Measurements from ENCODE around the gene C11orf98.
"Not testable (repeated sequence)": the region's sequence is repeated elsewhere in the genome, so short reads cannot be mapped to it uniquely, and the experiment has no call there.

C11orf98 gene

DNA sequence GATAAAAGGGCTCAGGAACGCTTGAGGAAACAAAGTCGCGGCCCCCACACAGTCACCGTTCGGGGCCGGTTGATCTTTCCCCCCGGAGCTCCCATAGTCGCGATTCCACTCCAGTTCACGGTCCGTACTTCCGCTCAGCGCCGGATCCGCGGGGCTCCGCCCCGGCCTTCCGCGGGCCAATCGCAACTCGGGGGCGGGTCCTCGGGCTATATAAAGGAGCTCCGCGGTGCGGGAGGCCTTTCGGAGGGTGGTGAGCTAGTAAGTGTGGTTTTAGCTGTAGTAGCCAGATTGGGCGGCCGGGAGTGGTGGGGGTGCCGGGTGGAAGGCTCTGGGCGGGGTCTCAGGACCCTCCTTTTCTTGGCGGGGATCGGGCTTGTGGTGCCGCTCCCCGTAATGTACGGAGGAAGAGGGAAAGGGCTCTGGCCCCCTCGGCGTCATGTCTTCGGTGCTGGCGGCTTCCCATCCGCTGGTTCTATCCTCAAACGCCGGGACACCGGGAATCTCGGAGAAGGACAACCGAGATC lies at the start of gene C11orf98, which contains the start of gene CSKMT:
TSS of gene C11orf98 (minus strand) at position 136 of the 524 bp plus-strand sequence. CDS start at position 95, 41 bp downstream.
TSS of gene CSKMT (plus strand) at position 238 of the 524 bp plus-strand sequence. CDS start 568 bp downstream, outside the sequence.
- DNase-seq (ENCODE audit: low read depth) = peak; percentile 94

DNA sequence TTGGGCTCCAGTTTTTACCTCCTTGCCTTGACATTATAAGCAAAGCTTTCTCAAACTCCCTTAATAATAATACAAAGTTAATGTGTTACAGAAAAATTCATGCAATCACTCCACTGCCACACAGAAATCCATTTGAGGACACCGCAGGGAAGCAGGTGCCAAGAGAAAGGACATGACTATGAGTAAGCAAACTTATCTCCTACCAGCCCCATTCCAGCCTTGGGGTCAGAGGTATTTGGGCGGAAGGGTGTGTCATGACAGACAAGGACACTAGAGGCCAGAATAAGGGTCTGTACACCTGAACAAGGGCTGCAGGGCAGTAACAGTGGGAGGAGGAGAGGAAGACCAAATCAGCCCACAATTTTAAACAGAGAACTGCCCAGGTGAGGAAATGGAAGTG lies 48.3 kb upstream of the C11orf98 start:
- no peak for DNase-seq (ENCODE audit: low read depth)

DNA sequence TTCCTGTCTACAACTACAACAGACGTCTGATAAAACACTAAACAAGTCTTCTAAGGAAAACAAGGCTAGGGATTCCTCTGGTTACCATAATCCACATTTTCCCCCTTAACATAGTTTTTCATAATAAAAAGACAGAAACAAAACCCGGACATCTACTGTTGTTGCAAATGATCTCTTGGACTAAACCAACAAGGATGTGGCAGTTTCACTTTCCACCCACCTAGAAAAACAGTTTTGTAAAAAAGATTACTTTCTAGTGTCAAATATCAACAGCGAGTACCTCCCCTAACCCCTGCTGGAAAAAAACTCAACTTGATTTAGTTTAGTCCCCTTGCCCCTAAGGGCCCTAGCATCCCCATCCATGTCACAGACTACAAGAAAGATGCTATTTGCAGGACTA lies 47.9 kb upstream of the C11orf98 start:
- no peak for DNase-seq (ENCODE audit: low read depth)

DNA sequence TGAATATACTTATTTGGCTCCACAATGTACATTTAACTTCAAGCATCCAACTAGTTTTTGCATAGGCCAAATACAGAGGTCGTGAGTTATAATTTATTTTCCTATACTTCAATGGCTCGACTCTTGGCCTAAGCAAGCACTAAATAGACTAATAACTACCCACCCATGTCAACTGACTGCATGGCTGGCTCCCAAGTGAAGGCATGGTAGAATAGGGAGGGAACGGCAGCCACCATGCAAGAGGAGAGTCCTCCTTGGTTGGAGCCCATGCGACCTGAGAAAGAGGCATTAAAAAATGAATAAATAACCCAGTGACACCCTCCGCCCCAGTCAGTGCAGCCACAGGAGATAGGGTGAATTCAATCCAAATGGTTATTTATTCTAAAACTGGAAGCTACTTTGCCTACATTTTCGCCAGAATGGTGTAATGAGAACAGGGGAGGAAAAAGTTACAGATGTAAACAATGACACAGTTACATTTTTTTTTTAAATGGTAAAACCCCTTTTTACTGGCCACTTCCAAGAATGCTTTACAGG lies 47.3 kb upstream of the C11orf98 start:
- no peak for DNase-seq (ENCODE audit: low read depth)

DNA sequence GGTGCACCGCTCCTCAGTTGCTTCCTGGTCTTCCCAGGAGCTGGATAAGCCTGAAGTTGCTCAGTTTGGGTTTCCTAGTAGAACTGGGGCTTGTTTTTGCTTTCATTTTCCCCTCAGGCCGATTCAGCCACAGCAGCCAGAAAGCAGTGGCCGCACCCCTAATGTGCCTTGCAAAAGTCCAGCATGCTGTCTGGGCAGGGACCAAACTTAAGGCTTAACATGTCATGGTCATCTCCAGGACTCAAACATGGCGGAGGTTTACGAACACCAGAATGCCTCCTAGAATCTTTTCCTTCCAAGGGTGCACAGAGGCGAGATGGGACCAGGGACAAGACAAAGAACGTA lies 45.0 kb upstream of the C11orf98 start:
- no peak for DNase-seq (ENCODE audit: low read depth)

DNA sequence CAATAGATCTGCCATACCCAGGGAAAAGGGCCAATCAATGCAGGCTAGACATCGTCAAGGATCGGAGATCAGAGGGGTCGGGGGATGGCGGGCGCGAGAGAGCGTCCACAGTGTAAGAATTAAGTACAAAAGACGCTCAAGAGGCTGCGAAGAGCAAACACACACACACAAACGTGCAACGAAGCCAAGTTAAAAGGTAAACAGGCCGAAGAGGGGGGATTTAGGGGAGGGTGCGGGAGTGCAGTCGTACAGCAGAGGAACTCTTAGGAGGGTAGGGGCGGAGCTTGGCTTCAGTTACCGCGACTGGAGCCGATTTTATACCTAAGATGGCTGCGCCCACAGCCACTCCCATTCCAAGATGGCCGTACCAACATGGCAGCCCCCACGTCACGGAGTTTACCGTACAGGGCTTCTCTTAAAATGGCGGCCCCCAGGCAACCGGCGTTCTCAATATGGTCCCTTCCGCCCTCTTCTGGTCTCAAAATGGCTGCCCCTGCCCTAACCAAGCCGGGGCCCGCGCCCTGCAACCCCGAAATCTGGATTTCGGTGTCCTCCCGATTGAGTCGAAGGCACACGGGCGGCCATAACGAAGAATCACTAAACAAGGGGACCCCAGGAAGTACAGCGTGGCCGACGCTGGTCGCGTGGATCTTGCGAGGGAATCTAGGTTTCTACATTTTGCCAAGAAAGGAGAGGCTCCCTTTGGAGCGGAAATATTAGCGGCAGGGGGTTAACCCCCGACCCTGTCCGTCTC lies 44.4 kb upstream of the C11orf98 start:
- DNase-seq (ENCODE audit: low read depth) = peak; percentile 91

DNA sequence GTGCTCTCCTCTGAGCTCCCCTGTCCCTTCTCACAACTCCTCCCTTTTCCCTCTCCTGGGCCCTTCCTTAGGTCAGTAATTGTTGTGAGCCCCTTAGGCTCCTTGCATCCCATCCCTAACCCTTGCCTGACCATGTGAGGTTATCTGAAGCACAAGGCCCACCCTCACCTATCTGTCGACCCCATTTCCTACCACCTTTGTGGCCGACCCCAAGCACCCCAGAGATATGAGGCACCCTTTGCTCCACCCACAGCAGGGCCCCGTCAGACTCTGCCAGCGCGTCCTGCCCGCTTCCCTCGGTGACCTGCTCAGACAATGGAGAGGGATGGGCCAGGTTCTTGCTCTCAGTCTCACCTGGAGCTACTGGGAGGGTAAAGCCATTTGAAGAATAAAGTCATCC lies 43.8 kb upstream of the C11orf98 start:
- DNase-seq (ENCODE audit: low read depth) = peak; percentile 39

DNA sequence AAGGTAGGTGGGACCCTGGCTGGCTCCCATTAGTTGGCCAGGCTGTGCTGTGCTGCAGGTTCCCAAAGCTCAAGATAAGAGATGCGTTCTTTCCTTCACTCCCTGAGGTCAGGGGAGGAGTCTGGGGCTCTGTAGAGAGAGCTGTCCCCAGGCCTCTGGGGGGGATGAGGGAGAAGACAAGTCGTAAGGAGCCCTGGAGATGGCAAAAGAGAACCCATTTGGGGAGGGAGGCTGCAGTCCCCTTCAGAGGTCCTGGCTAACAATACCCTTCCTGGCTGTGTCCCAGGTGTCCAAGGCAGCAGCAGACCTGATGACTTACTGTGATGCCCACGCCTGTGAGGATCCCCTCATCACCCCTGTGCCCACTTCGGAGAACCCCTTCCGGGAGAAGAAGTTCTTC lies 43.4 kb upstream of the C11orf98 start:
- DNase-seq (ENCODE audit: low read depth) = no peak

DNA sequence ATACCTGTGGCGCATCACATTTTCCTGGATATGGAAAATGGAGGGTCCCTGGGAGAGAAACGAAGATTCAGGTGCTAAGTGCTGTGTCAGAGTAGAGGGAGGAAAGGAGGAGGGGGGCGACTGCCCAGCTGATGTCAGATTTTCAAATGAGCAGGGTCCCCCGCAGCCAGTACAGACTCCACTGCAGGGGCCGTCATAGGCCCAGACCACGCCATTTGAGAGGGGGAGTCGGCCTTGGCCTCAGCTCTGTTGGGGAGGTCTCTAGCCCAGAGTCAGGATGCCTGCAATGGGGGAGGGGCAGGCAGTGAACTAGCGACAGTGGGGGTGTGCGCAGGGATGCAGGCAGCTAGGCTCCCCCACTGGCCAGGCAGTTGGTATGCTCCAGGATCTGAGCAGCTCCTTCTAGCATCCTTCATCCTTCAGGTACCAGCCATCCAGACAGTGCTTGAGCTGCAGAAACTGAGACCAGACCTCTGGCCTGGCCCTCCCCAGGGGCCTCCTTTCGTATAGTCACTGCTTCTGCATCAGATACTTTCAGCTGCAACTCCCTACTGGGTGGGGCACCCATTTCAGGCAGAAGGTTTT lies 42.4 kb upstream of the C11orf98 start, which contains the start of the genes BSCL2 and GNG3:
TSS of gene BSCL2 (minus strand) at position 148 of the 585 bp plus-strand sequence. CDS start 229 bp downstream, outside the sequence.
TSS of gene GNG3 (plus strand) at position 400 of the 585 bp plus-strand sequence. CDS start 620 bp downstream, outside the sequence.
- no peak for DNase-seq (ENCODE audit: low read depth)

DNA sequence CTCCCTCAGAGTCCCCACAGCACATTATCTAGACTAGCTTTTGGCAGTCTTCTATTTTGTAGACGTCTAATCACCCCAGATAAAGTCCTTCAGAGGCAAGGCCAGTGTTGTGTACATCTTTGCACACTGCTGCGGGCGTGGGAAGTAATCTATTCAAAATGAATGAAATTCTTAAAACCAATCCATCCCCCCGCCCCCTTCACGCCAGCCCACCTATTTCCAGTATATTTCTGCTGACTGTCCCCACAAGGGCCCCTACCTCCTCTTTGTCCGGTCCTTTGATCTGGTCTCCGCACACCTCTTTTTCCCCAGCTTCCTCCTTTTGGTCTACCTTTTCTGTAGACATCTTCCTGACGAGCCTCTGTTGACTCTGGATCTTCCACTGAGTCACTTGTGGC lies 41.8 kb upstream of the C11orf98 start:
- no peak for DNase-seq (ENCODE audit: low read depth)

DNA sequence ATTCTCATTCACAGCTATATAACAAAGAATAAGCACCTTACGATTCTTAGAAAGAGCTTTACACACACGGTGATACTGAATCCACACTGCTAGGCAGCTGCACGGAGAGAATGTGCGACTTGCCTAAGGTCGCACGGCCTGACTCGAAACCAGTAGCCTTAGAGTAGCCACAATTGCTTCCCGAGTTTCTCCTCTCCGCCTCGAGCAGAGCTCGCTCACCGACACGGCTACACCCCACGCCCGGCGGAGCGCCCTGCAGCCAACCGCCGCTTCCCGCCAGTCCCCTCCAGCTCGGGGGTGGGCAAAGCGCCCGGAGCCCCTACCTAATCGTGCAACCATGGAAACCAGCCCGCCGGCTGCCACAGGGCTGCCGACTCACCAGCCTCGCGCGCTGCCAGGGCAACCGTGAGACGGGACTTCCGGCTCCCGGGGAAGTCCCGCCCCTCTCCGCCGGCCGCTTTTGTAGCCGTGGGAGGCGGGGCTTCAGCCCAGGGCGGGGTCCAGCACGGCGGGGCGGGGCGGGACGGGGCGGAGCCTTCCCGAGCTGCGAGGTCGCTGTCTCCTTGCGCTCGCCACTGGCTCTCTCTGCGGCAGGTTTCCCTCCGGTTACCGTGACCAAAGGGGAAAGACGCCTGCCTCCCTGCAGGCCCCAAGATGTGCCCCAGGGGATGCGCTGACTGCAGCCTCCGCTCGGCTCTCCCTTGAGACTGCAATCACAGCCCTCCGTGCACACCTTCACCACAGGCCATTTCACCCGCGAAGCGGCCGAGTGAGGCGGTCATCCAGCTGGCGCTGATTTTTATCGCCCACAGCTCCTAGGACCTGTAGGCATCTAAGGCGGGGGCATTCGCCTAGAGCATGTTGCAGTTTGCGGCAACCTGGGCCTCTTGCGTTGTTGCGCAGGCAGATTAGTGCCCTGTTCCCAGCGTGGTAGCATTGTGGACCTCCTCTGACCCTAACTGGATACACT lies 41.2 kb upstream of the C11orf98 start:
- peak; percentile 94 for DNase-seq (ENCODE audit: low read depth)

DNA sequence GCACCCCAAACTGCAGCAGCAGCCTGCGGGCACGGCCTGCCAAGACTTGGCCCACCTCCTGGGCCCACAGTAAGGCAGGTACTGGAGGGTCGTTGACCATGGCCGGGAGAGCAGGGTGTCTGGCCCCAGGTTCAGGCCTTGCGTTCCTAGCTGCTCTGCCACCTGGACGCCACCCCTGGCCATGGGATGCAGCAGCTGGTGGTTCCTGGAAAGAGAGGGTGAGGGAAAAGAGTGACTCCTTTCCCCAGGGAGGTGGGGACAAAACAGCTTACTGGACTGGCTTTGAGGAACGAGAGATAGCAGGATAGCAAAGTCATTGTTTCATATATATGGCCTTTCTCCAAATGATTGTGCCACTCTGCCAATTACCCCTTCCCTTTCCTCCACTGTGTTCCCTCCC lies 40.4 kb upstream of the C11orf98 start:
- no peak for DNase-seq (ENCODE audit: low read depth)

DNA sequence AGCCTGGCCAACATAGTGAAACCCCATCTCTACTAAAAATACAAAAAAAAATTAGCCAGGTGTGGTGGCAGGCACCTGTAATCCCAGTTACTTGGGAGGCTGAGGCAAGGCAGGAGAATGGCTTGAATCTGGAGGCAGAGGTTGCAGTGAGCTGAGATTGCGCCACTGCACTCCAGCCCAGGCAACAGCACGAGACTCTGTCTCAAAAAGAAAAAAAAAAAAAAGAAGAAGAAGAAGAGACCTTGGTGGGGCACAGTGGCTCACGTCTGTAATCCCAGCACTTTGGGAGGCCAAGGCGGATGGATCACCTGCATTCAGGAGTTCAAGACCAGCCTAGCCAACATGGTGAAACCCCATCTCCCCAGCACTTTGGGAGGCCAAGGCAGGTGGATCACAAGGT lies 38.9 kb upstream of the C11orf98 start:
- DNase-seq (ENCODE audit: low read depth) = not testable (repeated sequence)

DNA sequence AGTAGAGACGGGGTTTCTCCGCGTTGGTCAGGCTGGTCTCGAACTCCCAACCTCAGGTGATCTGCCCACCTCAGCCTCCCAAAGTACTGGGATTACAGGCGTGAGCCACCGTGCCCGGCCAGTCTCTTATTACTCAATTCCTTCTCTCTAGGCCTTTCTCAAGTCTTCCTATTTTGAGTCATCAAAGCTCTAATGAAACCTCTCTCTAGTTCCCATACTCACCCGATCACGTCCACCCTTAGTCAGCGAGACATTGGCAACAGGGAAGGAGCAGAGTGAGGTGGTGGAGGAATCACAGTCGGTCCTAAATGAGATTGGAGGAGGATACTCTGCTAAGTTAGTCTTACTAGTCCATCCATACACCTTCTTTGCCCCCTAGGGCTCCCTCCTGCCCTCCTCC lies 37.2 kb upstream of the C11orf98 start:
- DNase-seq (ENCODE audit: low read depth) = no peak

DNA sequence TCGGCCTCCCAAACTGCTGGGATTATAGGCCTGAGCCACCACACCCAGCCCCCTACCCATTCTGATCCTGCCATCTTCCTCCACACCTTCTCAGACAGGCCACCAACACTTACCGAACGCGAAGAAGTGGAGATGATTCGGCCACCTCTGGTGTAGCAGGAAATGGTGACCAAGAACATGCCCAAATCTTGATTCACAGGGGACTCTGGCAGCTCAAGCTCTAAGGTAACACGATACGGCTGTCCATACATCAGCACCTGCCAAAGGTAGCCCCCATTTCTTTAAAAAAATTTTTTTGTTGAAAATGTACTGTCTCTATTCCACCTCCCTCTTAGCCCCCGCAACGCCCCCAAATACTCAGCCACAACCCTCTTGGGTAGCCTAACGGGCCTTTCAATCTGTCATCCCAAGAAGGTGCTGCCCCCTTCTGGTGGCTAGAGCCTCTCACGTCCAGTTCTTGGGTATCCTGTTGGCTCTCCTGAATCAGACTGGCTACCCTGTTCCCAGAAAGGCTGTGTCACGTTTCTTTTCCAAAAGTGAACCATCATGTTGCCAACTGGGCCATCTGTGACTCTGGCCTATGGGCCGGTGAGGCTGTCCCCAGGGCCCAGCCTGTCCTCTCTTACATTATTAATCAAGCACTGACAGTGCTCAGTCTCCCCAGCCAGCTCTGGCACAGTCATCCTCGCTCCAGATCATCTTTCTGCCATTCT lies 29.6 kb upstream of the C11orf98 start:
- peak; percentile 72 for DNase-seq (ENCODE audit: low read depth)

DNA sequence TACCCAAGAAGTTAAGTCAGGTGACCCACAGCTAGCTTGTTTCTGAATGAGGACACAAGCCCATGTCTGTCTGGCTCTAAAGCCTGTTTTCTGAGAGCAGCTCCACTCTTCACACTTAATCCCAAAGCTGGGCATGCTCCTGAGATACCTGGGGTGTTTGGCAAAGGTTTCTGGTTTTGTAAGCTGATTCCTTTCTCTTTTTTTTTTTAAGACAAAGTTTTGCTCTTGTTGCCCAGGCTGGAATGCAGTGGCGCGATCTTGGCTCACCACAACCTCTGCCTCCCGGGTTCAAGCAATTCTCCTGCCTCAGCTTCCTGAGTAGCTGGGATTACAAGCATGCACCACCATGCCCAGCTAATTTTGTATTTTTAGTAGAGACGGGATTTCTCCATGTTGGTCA lies 28.6 kb upstream of the C11orf98 start:
- not testable (repeated sequence) for DNase-seq (ENCODE audit: low read depth)

DNA sequence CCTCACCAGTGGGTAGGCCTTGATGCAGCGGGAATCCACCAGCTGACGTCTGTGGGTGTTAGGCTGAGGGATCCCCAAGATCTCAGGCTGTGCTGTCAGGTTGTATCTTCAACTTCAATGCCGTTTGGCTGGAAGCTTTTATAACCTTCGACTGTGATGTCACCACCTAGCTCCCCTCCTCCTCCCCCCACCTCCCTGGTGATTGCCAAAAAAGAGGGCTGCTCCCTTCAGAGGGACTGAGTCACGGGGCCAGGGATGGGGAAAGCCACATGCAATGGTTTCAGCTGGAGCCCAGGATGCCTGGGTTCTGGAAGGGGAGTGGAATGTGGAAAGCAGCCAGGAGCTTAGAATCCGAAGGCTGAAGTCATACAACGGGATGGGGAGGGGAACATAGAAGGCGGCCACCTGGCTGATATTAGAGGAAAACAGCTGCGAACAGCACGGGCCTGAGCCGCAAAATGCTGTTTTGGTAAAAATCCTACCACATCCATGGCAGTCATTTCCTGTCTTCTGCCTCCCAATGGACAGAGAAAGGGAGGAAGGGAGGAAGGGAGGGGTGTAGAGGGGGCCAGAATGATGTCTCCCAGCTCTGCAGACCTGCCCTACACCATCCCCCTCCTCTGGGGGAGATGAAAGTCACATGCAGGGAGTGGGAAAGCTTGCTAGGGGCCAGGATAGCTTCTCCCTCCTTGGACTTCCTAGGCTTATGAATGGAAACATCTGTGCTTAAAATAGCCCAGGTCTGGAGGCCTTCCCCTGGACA lies 24.6 kb upstream of the C11orf98 start, which contains the start of gene LRRN4CL:
TSS of gene LRRN4CL (minus strand) at position 110 of the 763 bp plus-strand sequence. CDS start 1,022 bp downstream, outside the sequence.
- DNase-seq (ENCODE audit: low read depth) = no peak

DNA sequence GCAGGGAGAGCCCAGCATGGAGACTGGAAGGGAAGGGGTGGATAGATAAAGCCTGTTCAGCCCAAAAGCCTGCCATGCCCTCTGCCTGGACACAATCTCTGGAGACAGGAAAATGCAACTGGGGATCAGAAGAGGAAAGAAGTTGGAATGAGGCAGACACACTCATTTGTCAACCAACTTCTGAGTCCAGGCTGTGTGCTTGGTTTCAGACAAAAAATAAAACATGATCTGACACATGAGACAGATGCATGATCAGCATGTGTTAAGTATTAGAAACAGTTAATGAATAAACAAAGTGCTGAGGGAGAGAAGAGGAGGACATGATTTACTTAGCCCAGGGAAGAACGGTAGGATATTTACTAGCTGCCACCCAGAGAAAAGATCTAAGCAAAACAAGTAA lies 23.5 kb upstream of the C11orf98 start:
- DNase-seq (ENCODE audit: low read depth) = no peak

DNA sequence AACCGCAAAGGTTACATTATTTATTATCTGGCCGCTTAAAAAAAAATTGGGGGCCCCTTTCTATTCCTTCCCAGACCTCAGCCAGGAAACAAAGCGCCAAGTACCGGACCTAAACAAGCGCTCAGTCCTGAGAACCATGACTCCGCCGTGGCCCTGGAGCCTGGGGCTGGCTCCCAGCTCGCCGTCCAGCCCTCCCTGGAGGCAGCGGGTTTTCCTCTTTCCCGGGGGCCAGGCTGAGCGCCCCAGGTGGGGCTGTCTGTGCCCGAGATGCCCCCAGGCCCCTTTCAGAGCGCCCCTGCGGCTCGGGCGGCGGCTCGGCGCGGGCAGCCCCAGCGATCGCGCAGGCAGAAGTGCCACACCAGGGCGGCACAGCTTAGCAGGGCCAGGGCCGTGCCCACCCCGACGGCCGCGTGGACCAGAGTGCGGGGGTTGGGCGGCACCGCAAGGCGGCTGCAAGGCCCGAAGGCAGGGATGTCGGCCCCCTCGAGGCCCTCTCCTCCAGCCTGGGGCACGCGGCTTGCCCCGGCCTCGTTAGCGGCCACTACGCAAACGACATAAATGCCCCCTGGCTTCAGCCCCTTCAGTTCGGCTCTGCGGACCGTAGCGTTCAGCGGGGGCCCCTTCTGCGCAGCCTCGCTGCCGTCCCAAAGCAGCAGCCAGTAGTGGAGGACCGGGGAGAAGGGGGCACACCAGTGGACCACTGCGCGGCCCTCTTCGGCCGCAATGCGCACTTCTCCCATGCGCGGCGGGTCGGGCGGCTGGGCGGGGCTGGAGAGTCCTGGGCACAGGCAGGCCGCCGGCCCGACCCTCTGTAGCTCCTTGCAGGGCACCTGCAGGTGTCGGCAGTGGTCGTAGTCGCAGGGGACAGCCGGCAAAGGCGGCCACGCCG lies 22.7 kb upstream of the C11orf98 start:
- DNase-seq (ENCODE audit: low read depth) = no peak
